Fibroblast of pulmonary artery (primary cell): ENCODE results near the gene RPTOR.

Source experiments
- DNase-seq: peaks from one replicate; pipeline ENCODE4 v3.0.0-alpha.2; 2010; ENCODE audit warnings: low read depth
- H3K4me3 ChIP-seq: replicated peaks from 2 replicates; pipeline ENCODE4 v1.5.1; 2011; ENCODE audit warnings: low read depth, mild to moderate bottlenecking, control low read depth, low read length, moderate library complexity
- CTCF ChIP-seq: IDR thresholded peaks from 2 replicates; pipeline ENCODE4 v1.5.1; 2011; ENCODE audit warnings: mild to moderate bottlenecking, control low read depth, low read length, inconsistent platforms; ENCODE audit errors: missing control alignments

RPTOR gene

GRCh38 chr17:80614332-80615047 lies 69.9 kb downstream of the RPTOR start:
- H3K4me3 ChIP-seq: no peak overlapping the region
- no peak for DNase-seq
- TF ChIP-seq CTCF: no peak

GRCh38 chr17:80615376-80615775 lies 70.7 kb downstream of the RPTOR start:
- no peak for TF ChIP-seq CTCF
- H3K4me3 ChIP-seq: no peak overlapping the region
- DNase-seq: no peak

- no peak for TF ChIP-seq CTCF
- no peak overlapping the region for H3K4me3 ChIP-seq
- DNase-seq: no peak
Observed at GRCh38 chr17:80616705-80617104, 72.1 kb downstream of the RPTOR start.

DNA sequence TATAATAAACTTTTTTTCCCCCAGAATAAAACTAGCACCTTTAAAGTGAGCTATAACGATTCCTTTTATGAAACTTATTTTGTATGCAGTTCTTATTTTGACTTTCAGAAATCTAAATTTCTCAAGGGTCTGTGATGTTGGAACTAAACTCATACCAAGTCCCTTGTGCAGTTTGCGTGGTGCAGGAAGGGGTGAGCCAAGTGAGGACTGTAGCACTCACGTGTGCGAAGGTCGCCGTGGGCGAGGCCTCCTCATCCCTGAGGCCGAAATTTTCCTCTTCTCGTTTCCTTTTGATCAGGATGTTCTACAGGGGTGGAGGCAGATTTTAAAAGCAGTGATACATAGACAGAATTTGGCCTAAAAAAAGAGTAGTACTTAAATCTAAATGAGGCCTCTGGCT lies 73.7 kb downstream of the RPTOR start:
- H3K4me3 ChIP-seq: no peak overlapping the region
- TF ChIP-seq CTCF: no peak
- DNase-seq: no peak

GRCh38 chr17:80619535-80620235 lies 75.0 kb downstream of the RPTOR start:
- H3K4me3 ChIP-seq: no peak overlapping the region
- no peak for TF ChIP-seq CTCF
- DNase-seq: no peak

- TF ChIP-seq CTCF: no peak
- no peak for DNase-seq
- no peak overlapping the region for H3K4me3 ChIP-seq
Observed at GRCh38 chr17:80621335-80621996, 76.8 kb downstream of the RPTOR start.
